Measurements from ENCODE around the gene MAMDC2. TPM values are rescaled to one million over a fixed set of nuclear protein-coding genes. Genes with fewer than 3 reads are reported as not detected.

Gene MAMDC2
- total and polyA plus RNA-seq, 2 donors (not counting 1 experiment from before 2014, with no cell fraction given) = 14.4 to 23.0 TPM

- H4K20me1 ChIP-seq (ENCODE audit: control insufficient read depth, extremely low read depth, insufficient read depth, low read length) = no peaks in the 10 kb centered on the region
- no peak for TF ChIP-seq CTCF (conservative IDR thresholded peaks at IDR 0.05 in 1 of 2, IDR thresholded peaks at IDR 0.05 in 1 of 2; ENCODE audit: low read depth in 1 of 2, low read length in 2 of 2)
- no peak for TF ChIP-seq EZH2 (IDR thresholded peaks at IDR 0.05; ENCODE audit: low read length, missing control alignments)
- no peak overlapping the region for H3K27ac ChIP-seq (ENCODE audit: insufficient read depth, low read length)
- H3K4me2 ChIP-seq (ENCODE audit: extremely low read depth, insufficient read depth, low read length) = no peak overlapping the region
- no peaks in the 10 kb centered on the region for H3K27me3 ChIP-seq (ENCODE audit: control insufficient read depth, insufficient read depth, low read length)
- no peak overlapping the region for H2AFZ ChIP-seq (ENCODE audit: low read length)
- no peak overlapping the region for H3K4me3 ChIP-seq (replicated peaks in 1 of 4; ENCODE audit: control extremely low read depth in 1 of 4, insufficient read depth in 1 of 4, low read depth in 3 of 4, low read length in 4 of 4)
- no peaks in the 10 kb centered on the region for H3K9me3 ChIP-seq (ENCODE audit: control insufficient read depth, insufficient read depth, low read depth, low read length)
- no peaks in the 10 kb centered on the region for H3K36me3 ChIP-seq (ENCODE audit: control insufficient read depth, insufficient read depth, low read length)
- peak; percentile 27 to 85 for DNase-seq (ENCODE audit: low read depth in 2 of 2)
- H3K9ac ChIP-seq (ENCODE audit: insufficient read depth, low read length) = no peak overlapping the region
- peaks cover 22% of the 10 kb centered on the region for H3K4me1 ChIP-seq (ENCODE audit: control insufficient read depth, extremely low read depth, insufficient read depth, low read length)
- H3K79me2 ChIP-seq (ENCODE audit: control insufficient read depth, insufficient read depth, low read length) = no peaks in the 10 kb centered on the region
Measured at GRCh38 chr9:70121818-70122436, 78.3 kb downstream of the MAMDC2 start.

- no peaks in the 10 kb centered on the region for H3K79me2 ChIP-seq (ENCODE audit: control insufficient read depth, insufficient read depth, low read length)
- H3K9me3 ChIP-seq (ENCODE audit: control insufficient read depth, insufficient read depth, low read depth, low read length) = no peaks in the 10 kb centered on the region
- H2AFZ ChIP-seq (ENCODE audit: low read length) = no peak overlapping the region
- peaks cover 20% of the 10 kb centered on the region for H3K4me1 ChIP-seq (ENCODE audit: control insufficient read depth, extremely low read depth, insufficient read depth, low read length)
- no peak for DNase-seq (ENCODE audit: low read depth in 2 of 2)
- TF ChIP-seq CTCF (conservative IDR thresholded peaks at IDR 0.05 in 1 of 2, IDR thresholded peaks at IDR 0.05 in 1 of 2; ENCODE audit: low read depth in 1 of 2, low read length in 2 of 2) = no peak
- TF ChIP-seq EZH2 (IDR thresholded peaks at IDR 0.05; ENCODE audit: low read length, missing control alignments) = no peak
- H3K36me3 ChIP-seq (ENCODE audit: control insufficient read depth, insufficient read depth, low read length) = no peaks in the 10 kb centered on the region
- no peak overlapping the region for H3K4me2 ChIP-seq (ENCODE audit: extremely low read depth, insufficient read depth, low read length)
- no peak overlapping the region for H3K27ac ChIP-seq (ENCODE audit: insufficient read depth, low read length)
- no peak overlapping the region for H3K4me3 ChIP-seq (replicated peaks in 1 of 4; ENCODE audit: control extremely low read depth in 1 of 4, insufficient read depth in 1 of 4, low read depth in 3 of 4, low read length in 4 of 4)
- no peak overlapping the region for H3K9ac ChIP-seq (ENCODE audit: insufficient read depth, low read length)
- no peaks in the 10 kb centered on the region for H3K27me3 ChIP-seq (ENCODE audit: control insufficient read depth, insufficient read depth, low read length)
- H4K20me1 ChIP-seq (ENCODE audit: control insufficient read depth, extremely low read depth, insufficient read depth, low read length) = no peaks in the 10 kb centered on the region
Measured at GRCh38 chr9:70123695-70124094, 80.0 kb downstream of the MAMDC2 start.

- Histone ChIP-seq H4K20me1 (ENCODE audit: control insufficient read depth, extremely low read depth, insufficient read depth, low read length) (no peaks in the 10 kb centered on the region), H3K4me3 (replicated peaks in 1 of 4; ENCODE audit: control extremely low read depth in 1 of 4, insufficient read depth in 1 of 4, low read depth in 3 of 4, low read length in 4 of 4) (no peak overlapping the region), H3K36me3 (ENCODE audit: control insufficient read depth, insufficient read depth, low read length) (no peaks in the 10 kb centered on the region), H3K4me2 (ENCODE audit: extremely low read depth, insufficient read depth, low read length) (no peak overlapping the region), H2AFZ (ENCODE audit: low read length) (no peak overlapping the region), H3K4me1 (ENCODE audit: control insufficient read depth, extremely low read depth, insufficient read depth, low read length) (peaks cover 14% of the 10 kb centered on the region), H3K27ac (ENCODE audit: insufficient read depth, low read length) (no peak overlapping the region), H3K27me3 (ENCODE audit: control insufficient read depth, insufficient read depth, low read length) (no peaks in the 10 kb centered on the region), H3K79me2 (ENCODE audit: control insufficient read depth, insufficient read depth, low read length) (no peaks in the 10 kb centered on the region), H3K9me3 (ENCODE audit: control insufficient read depth, insufficient read depth, low read depth, low read length) (no peaks in the 10 kb centered on the region), H3K9ac (ENCODE audit: insufficient read depth, low read length) (no peak overlapping the region)
- no peak for DNase-seq (ENCODE audit: low read depth in 2 of 2)
- TF ChIP-seq EZH2 (IDR thresholded peaks at IDR 0.05; ENCODE audit: low read length, missing control alignments) = no peak
- no peak for TF ChIP-seq CTCF (conservative IDR thresholded peaks at IDR 0.05 in 1 of 2, IDR thresholded peaks at IDR 0.05 in 1 of 2; ENCODE audit: low read depth in 1 of 2, low read length in 2 of 2)
Measured at GRCh38 chr9:70125621-70126263, 82.1 kb downstream of the MAMDC2 start.
